GM21423 (cell line): ENCODE results near the gene HEATR5A.
"Not testable (repeated sequence)": the region's sequence is repeated elsewhere in the genome, so short reads cannot be mapped to it uniquely, and the experiment has no call there.

Source experiments
- ATAC-seq: cut with Tn5 transposase; IDR thresholded peaks from one replicate; pipeline ENCODE4 v1.9.1; 2021; ENCODE audit warnings: mild to moderate bottlenecking, moderate library complexity; ENCODE audit not compliant: unreplicated experiment

HEATR5A gene

GRCh38 chr14:31336646-31337045 is 83.7 kb downstream of the HEATR5A start:
- ATAC-seq, result no peak

- ATAC-seq, result not testable (repeated sequence)
These were observed 89.0 kb downstream of the HEATR5A start for GRCh38 chr14:31331395-31331794.

GRCh38 chr14:31329876-31330521 is 90.4 kb downstream of the HEATR5A start:
- ATAC-seq, result not testable (repeated sequence)

- no peak for ATAC-seq
These were observed 94.2 kb downstream of the HEATR5A start for GRCh38 chr14:31326111-31326510.

GRCh38 chr14:31323419-31323818 is 96.9 kb downstream of the HEATR5A start:
- no peak for ATAC-seq

GRCh38 chr14:31320922-31321766 is 99.2 kb downstream of the HEATR5A start:
- ATAC-seq, result no peak

- ATAC-seq, result no peak
These were observed 100.1 kb downstream of the HEATR5A start for GRCh38 chr14:31320216-31320615.

- no peak for ATAC-seq
These were observed 100.6 kb downstream of the HEATR5A start for GRCh38 chr14:31319701-31320100.

- no peak for ATAC-seq
These were observed 107.4 kb downstream of the HEATR5A start for GRCh38 chr14:31312934-31313333.

GRCh38 chr14:31312370-31312769 is 108.0 kb downstream of the HEATR5A start:
- ATAC-seq, result not testable (repeated sequence)

- ATAC-seq, result no peak
These were observed 112.7 kb downstream of the HEATR5A start for GRCh38 chr14:31307618-31308017.

GRCh38 chr14:31307198-31307597 is 113.2 kb downstream of the HEATR5A start:
- no peak for ATAC-seq

GRCh38 chr14:31303654-31304053 is 116.7 kb downstream of the HEATR5A start:
- ATAC-seq, result no peak

- no peak for ATAC-seq
These were observed 119.5 kb downstream of the HEATR5A start for GRCh38 chr14:31300883-31301282.

GRCh38 chr14:31300296-31300695 is 120.1 kb downstream of the HEATR5A start:
- ATAC-seq, result no peak

GRCh38 chr14:31297701-31298344 is 122.5 kb downstream of the HEATR5A start:
- ATAC-seq, result peak; percentile 56

- no peak for ATAC-seq
These were observed 123.2 kb downstream of the HEATR5A start for GRCh38 chr14:31297112-31297511.

GRCh38 chr14:31294746-31295405 is 125.5 kb downstream of the HEATR5A start:
- ATAC-seq, result no peak

GRCh38 chr14:31292937-31293616 is 127.3 kb downstream of the HEATR5A start:
- ATAC-seq, result no peak

GRCh38 chr14:31291210-31291609 is 129.1 kb downstream of the HEATR5A start:
- no peak for ATAC-seq
